RWPE2 (cell line): ENCODE measurements around the gene CTDP1.
"Not testable (repeated sequence)": the region's sequence is repeated elsewhere in the genome, so short reads cannot be mapped to it uniquely, and the experiment has no call there.

Experiments used
- ATAC-seq: fragments of 200-7000 bp; cut with Tn5 transposase; 3 replicates; pipeline ENCODE4 v1.9.1; 2021; ENCODE audit warnings: low read depth
- DNase-seq: peaks from one replicate; pipeline ENCODE4 v3.0.0-alpha.2; 2020; ENCODE audit warnings: low spot score
- H3K27ac ChIP-seq: fragments of 450-650 bp; 2 replicates; pipeline ENCODE4 v1.5.1; 2017; ENCODE audit warnings: mild to moderate bottlenecking; ENCODE audit not compliant: poor library complexity, severe bottlenecking
- H3K27me3 ChIP-seq: fragments of 250-450 bp; sonication (Bioruptor Pico); 2 replicates; pipeline ENCODE4 v1.5.1; 2021; ENCODE audit warnings: mild to moderate bottlenecking, moderate library complexity; ENCODE audit not compliant: insufficient read depth, poor library complexity, severe bottlenecking
- H3K36me3 ChIP-seq: fragments of 250-450 bp; sonication (Bioruptor Pico); 2 replicates; pipeline ENCODE4 v1.5.1; 2020; ENCODE audit warnings: low read depth, mild to moderate bottlenecking, moderate library complexity
- H3K4me1 ChIP-seq: fragments of 250-450 bp; sonication (Bioruptor Pico); 2 replicates; pipeline ENCODE4 v1.5.1; 2021; ENCODE audit warnings: mild to moderate bottlenecking, moderate library complexity; ENCODE audit not compliant: insufficient read depth, poor library complexity, severe bottlenecking
- H3K4me3 ChIP-seq: fragments of 250-450 bp; sonication (Bioruptor Pico); 2 replicates; pipeline ENCODE4 v1.5.1; 2021; ENCODE audit warnings: mild to moderate bottlenecking, moderate library complexity; ENCODE audit not compliant: severe bottlenecking
- H3K9me3 ChIP-seq: fragments of 250-450 bp; sonication (Bioruptor Pico); 2 replicates; pipeline ENCODE4 v1.5.1; 2021; ENCODE audit warnings: mild to moderate bottlenecking, moderate library complexity; ENCODE audit not compliant: severe bottlenecking
- TF ChIP-seq, protein P1 (sequence below): fragments of 450-650 bp; IDR thresholded peaks from one replicate; pipeline ENCODE4 v1.5.1; 2017; ENCODE audit warnings: mild to moderate bottlenecking, moderate library complexity; ENCODE audit not compliant: poor library complexity, severe bottlenecking

Gene CTDP1

DNA sequence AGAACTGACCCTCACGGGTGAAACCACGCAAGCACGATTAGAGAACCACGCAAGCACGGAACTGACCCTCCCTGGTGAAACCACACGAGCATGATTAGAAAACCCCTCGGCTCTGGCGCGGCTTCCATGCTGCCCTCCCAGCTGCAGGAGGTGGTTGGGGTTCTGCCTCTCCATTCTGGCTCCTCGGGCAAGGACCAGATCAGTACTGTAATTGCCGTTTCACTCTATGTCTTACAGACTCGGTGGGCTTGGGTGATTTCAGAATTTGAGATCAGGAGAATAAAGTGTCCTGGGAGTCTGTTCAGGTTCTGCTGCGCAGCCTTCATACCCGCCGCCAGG lies 59.8 kb downstream of the CTDP1 start:
- Histone ChIP-seq H3K27ac (no peak overlapping the region), H3K36me3 (peaks cover 5% of the 10 kb centered on the region; the same call in 1 of the 2 replicates), H3K4me3 (no peak overlapping the region), H3K27me3 (no peaks in the 10 kb centered on the region), H3K4me1 (no peaks in the 10 kb centered on the region), H3K9me3 (no peaks in the 10 kb centered on the region)
- TF ChIP-seq, protein P1, sequence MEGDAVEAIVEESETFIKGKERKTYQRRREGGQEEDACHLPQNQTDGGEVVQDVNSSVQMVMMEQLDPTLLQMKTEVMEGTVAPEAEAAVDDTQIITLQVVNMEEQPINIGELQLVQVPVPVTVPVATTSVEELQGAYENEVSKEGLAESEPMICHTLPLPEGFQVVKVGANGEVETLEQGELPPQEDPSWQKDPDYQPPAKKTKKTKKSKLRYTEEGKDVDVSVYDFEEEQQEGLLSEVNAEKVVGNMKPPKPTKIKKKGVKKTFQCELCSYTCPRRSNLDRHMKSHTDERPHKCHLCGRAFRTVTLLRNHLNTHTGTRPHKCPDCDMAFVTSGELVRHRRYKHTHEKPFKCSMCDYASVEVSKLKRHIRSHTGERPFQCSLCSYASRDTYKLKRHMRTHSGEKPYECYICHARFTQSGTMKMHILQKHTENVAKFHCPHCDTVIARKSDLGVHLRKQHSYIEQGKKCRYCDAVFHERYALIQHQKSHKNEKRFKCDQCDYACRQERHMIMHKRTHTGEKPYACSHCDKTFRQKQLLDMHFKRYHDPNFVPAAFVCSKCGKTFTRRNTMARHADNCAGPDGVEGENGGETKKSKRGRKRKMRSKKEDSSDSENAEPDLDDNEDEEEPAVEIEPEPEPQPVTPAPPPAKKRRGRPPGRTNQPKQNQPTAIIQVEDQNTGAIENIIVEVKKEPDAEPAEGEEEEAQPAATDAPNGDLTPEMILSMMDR, result no peak
- ATAC-seq (no peak), DNase-seq (peak; percentile 34)

DNA sequence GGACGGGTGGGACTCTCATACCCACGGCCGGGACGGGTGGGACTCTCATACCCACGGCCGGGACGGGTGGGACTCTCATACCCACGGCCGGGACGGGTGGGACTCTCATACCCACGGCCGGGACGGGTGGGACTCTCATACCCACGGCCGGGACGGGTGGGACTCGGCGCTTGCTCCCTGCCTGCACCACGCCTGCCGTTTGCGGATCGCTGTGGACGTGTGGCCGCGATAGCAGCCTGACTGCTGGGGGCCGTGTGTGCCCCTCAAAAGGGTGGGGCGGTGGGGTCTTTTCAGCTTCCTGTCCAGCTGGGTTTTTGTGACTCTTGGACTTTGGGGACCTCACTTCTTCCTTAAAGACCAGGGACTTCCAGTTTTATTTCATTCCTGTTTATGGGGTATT lies 60.4 kb downstream of the CTDP1 start:
- not testable (repeated sequence) for H3K36me3 ChIP-seq, ATAC-seq, H3K4me1 ChIP-seq, H3K4me3 ChIP-seq, H3K27me3 ChIP-seq, H3K27ac ChIP-seq, H3K9me3 ChIP-seq
- peak; percentile 40 for DNase-seq

DNA sequence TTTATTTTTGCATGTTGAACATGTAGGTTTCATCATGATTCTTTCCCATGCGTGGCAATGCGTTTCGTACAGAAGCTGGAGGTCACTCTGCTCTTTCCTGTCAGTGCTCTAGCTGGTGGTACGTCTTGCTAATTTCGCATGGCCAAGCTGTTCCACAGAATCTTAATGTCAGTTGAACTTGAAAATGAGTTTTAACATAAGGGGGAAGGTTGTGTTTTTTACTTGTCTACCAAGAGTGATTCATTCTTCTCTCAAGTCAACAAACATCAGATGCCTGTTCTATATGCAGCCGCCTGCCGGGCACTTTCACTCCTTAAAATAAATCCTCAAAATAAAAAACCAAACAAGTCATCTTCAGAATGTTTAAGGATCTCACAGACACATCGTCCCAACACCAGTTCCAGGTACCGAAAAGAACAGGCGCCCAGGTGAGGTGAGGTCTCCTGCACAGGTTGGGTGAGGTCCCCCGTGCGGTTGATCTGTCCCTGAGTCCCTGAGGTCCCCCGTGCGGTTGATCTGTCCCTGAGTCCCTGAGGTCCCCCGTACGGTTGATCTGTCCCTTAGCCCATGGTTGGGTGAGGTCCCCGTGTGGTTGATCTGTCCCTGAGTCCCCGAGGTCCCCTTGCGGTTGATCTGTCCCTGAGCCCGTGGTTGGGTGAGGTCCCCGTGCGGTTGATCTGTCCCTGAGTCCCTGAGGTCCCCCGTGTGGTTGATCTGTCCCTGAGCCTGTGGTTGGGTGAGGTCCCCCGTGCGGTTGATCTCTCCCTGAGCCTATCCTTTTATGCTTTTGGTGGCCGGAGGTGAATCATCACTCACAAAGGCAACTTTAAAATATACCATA lies 61.1 kb downstream of the CTDP1 start:
- DNase-seq, result peak; percentile 30
- Histone ChIP-seq H3K4me3 (no peak overlapping the region), H3K9me3 (no peaks in the 10 kb centered on the region), H3K27me3 (no peaks in the 10 kb centered on the region), H3K36me3 (peaks cover 5% of the 10 kb centered on the region; the same call in 1 of the 2 replicates), H3K27ac (no peak overlapping the region), H3K4me1 (no peaks in the 10 kb centered on the region)
- TF ChIP-seq, protein P1, result no peak
- ATAC-seq, result no peak

DNA sequence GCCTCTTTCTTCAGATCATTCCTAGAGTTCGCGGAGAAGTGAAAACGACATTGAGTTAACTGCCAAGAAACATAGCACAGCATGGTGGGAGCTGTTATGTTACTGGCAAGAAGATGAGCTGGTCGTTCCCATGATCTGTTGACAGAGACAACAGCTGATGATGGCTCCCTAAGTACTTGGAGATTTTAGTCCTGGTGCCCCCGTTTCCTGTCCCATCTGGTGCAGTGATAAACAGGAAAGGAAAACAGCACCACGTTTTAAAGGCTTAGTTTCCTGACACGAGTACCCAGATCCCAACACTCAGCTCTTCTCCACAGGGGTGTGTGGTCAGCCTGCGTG lies 61.7 kb downstream of the CTDP1 start:
- no peaks in the 10 kb centered on the region for H3K27me3 ChIP-seq

DNA sequence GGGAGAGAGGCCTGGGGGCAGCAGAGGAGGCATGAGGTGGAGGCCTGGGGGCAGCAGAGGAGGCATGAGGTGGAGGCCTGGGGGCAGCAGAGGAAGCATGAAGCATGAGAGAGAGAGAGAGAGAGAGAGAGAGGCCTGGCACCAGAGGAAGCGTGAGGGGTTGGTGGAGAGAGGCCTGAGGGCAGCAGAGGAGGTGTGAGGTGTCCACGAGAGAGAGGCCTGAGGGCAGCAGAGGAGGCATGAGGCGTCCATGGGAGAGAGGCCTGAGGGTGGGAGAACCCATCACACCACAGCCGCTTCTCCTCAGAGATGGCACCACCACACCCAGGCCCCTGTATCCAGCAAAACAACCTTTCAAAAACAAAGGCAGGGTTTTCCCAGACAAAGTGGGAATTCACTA lies 62.5 kb downstream of the CTDP1 start:
- TF ChIP-seq, protein P1, result no peak
- no peak overlapping the region for H3K27ac ChIP-seq

More for the DNA sequence above, 61.7 kb downstream of the CTDP1 start:
- Histone ChIP-seq H3K36me3 (peaks cover 5% of the 10 kb centered on the region; the same call in 1 of the 2 replicates), H3K9me3 (no peaks in the 10 kb centered on the region), H3K4me3 (no peak overlapping the region), H3K27ac (no peak overlapping the region), H3K4me1 (no peaks in the 10 kb centered on the region)
- DNase-seq (peak; percentile 18), ATAC-seq (no peak)
- TF ChIP-seq, protein P1, result no peak

More for the DNA sequence above, 62.5 kb downstream of the CTDP1 start:
- H3K4me3 ChIP-seq, result no peak overlapping the region
- DNase-seq (peak; percentile 22), ATAC-seq (no peak)
- no peaks in the 10 kb centered on the region for H3K4me1 ChIP-seq
- no peaks in the 10 kb centered on the region for H3K27me3 ChIP-seq
- no peaks in the 10 kb centered on the region for H3K9me3 ChIP-seq
- H3K36me3 ChIP-seq, result peaks cover 5% of the 10 kb centered on the region; the same call in 1 of the 2 replicates
